ENCODE data around the gene DDX11.
"Not testable (repeated sequence)": the region's sequence is repeated elsewhere in the genome, so short reads cannot be mapped to it uniquely, and the experiment has no call there.

The DDX11 gene

GRCh38 chr12:31127209-31127848 lies 53.7 kb downstream of the DDX11 start:
- not testable (repeated sequence) for DNase-seq

- not testable (repeated sequence) for DNase-seq
Observed at GRCh38 chr12:31136581-31136980, 62.9 kb downstream of the DDX11 start.

GRCh38 chr12:31144768-31145167 lies 71.1 kb downstream of the DDX11 start:
- DNase-seq: not testable (repeated sequence)

GRCh38 chr12:31145296-31145695 lies 71.6 kb downstream of the DDX11 start:
- DNase-seq: not testable (repeated sequence)

GRCh38 chr12:31147415-31147814 lies 73.8 kb downstream of the DDX11 start:
- not testable (repeated sequence) for DNase-seq

GRCh38 chr12:31150766-31151165 lies 77.1 kb downstream of the DDX11 start:
- DNase-seq: not testable (repeated sequence)

Data from NCI-H2107 (cell line).